Stimulated activated naive CD8-positive, alpha-beta T cell treated with anti-CD3 and anti-CD28 coated beads, Interleukin-15, Interleukin-2, amounts not matched to agents 100 U/mL and 50 U/mL, for 24 hours (primary cell): ENCODE measurements around the gene AMT.

Experiments used
- ATAC-seq: fragments of 150-1000 bp; cut with Tn5 transposase; one replicate; pipeline ENCODE4 v1.10.0; 2021
- DNase-seq: peaks from one replicate; pipeline ENCODE4 v3.0.0; 2021

AMT gene

DNA sequence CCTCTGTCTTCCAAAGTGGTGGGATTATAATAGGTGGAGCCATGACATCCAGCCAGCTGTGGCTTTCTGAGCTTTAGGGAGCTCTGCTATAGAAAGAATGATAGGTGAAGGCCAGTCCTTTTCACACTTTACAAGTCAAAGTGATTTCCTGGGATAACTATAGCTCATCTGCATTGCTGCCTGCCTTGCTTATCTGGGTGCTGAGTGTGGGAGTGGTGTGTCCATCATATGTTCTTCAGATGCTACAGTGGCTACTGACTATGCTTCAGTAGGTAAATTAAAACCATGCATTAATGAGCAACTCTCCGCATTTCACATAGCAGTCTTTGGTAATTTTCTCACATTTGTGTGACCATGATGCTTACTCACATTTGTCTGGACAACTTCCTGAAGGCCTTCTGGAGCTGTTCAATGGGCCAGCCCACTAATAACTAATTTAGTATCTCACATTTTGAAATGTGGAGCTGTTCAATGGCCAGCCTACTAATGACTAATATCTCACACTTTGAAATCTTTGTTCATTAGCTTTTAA, 33.9 kb downstream of the AMT start:
- ATAC-seq (no peak), DNase-seq (no peak)

DNA sequence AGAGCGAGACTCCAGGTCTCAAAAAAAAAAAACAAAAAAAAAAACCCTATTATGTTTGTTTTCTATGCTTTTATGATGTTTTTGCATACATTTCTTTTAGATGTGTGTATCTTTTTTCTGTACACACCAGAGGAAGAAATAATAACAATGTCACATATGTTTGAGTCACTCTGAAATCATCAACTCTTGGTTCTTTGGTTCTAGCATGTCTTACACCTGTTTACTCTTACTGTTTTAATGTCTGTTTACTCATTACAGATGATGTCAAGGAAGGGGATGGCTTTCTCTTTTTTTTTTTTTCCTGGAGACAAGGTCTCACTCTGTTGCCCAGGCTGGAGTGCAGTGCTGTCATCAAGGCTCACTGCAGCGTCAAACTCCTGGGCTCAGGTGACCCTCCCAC, 34.6 kb downstream of the AMT start:
- ATAC-seq = no peak
- DNase-seq = no peak

DNA sequence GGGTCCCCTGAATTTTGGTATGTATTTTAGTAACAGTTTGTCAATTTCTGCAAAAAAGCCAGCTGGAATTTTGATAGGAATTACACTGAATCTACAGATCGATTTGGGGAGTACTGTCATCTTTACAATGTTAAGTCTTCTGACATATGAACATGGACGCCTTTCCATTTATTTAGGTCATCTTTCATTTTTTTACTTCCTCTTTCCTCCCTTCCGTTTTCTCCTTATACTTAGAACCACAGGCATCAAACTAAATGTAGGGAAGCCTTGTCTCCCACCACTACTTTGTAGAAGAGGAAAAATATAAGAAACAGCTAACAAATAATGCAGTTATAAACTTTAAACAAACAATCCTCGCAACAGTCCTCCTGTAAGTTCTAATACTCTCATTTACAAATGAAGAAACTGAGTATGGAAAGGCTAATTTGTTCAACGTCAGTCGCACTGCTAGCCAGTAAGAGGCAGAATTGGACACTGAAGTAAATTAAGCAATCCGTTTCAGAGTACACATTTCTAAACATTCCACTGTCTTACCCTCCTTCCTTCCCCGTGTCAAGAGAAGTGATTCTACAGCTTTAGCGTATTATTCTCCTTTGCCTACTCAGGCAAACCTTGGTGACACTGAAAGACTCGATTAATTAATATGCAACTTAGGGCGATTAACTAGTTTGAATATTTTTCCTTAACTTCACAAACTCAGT, 36.1 kb downstream of the AMT start:
- ATAC-seq (no peak), DNase-seq (no peak)

- ATAC-seq (no peak), DNase-seq (no peak)
These were observed 36.7 kb downstream of the AMT start for GRCh38 chr3:49385617-49386016.

DNA sequence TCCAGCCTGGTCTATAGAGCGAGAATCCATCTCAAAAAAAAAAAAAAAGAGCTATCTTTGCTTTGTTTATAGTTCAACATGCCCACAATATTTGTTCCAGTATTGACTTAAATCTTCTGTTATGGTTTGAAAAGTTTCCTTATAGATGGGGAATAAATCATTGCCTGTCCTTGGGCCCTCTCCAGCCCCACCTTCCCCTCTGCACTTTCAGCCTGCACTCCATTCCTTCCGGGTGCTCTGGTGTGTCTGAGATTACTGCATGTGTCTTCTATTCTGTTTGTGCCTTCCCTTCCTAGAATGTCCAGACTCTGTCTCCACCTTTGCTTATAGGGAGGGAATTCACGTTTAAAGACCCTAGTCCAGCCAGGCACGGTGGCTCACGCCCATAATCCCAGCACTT, 38.9 kb downstream of the AMT start:
- ATAC-seq = no peak
- DNase-seq = no peak

- DNase-seq = no peak
- ATAC-seq = no peak
These were observed 43.9 kb downstream of the AMT start for GRCh38 chr3:49378249-49378895.

DNA sequence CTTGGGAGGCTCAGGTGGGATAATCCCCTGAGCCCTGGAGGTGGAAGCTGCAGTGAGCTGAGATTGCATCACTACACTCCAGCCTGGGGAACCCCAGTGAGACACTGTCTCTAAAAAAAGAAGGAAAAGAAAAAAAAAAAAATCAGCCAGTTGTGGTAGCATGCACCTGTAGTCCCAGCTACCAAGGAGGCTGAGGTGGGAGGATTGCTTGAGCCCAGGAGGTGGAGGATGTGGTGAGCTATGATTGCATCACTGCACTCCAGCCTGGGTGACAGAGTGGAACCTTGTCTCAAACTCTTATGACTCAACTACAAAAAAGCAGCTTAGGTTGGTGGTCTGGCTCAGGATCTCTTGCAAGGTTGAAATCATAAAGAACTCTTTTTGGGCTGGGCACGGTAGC, 44.8 kb downstream of the AMT start:
- ATAC-seq = peak; percentile 94
- DNase-seq = peak; percentile 57

DNA sequence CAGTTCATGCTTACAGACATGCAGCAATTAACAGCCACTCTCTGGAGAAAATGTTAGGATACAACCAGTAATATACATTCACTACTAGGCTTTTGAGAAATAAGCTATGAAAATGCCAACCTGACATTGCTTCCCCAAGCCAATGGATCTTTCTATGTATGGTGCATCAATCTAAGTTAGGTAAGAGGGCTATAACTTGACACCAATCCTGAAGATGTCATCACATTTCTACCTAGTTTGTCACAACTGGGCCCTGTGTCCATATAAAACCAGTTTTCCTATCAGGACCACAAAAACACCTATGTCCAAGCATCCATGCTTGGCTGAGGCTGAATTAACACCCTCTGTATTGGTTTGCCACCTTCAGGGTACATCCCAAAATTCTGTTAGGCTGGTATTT, 50.3 kb downstream of the AMT start:
- ATAC-seq (no peak), DNase-seq (no peak)

DNA sequence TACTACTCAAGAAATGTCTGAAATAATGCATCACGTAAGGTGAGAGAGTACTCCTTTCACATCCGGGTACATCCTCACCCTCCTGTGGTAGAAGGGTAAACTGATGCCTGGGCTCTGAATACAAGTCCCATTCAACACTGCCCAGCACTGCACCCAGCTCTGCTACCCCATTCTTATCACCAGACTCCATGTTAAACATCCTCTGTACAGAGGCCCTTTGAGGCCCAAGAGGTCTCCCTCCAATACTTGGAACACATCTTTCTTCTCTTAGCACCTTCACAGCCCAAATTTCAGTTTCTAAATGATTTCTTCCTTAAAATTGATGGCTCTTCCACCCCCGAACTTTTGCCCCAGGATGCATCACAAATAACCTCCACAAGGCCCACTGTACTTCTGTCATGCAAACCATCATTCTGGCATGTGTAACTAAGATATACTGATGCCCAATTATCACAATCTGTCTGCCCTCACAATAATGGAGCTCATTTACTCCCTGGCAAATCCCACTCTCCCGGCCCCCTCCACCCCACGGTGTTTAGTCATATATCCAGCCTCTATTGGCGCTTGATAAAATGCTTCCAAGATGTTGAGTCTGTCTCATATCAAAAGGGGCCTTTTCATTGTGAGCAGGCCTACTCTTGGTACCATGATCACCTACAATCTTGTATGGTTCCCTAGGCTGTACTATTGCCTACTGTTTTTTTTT, 51.5 kb downstream of the AMT start:
- DNase-seq (no peak), ATAC-seq (peak; percentile 59)
